ENCODE results near the gene MAPK8. TPM values are rescaled to one million over a fixed set of nuclear protein-coding genes. Genes with fewer than 3 reads are reported as not detected.

MAPK8 gene
- total RNA-seq, 1 donor from 2014 or later, result 52.3 TPM

- H3K27me3 Mint-ChIP-seq (ENCODE audit: insufficient read depth), result peaks cover 4% of the 10 kb centered on the region
- no peaks in the 10 kb centered on the region for H3K4me1 Mint-ChIP-seq (ENCODE audit: low read depth)
- H3K9me3 Mint-ChIP-seq, result no peaks in the 10 kb centered on the region
- H3K27ac Mint-ChIP-seq, result no peak overlapping the region
- intact Hi-C loops (cut with micrococcal nuclease), result no loop called here
- H3K36me3 Mint-ChIP-seq (ENCODE audit: low read depth), result no peaks in the 10 kb centered on the region
- no peak for DNase-seq (ENCODE audit: low spot score)
- no peak overlapping the region for H3K4me3 Mint-ChIP-seq
Observed at GRCh38 chr10:48470893-48471805, 164.7 kb downstream of the MAPK8 start.

- Mint-ChIP-seq H3K9me3 (no peaks in the 10 kb centered on the region), H3K27me3 (ENCODE audit: insufficient read depth) (peaks cover 8% of the 10 kb centered on the region), H3K27ac (no peak overlapping the region), H3K4me1 (ENCODE audit: low read depth) (no peaks in the 10 kb centered on the region), H3K4me3 (no peak overlapping the region), H3K36me3 (ENCODE audit: low read depth) (no peaks in the 10 kb centered on the region)
- DNase-seq (ENCODE audit: low spot score), result no peak
- intact Hi-C loops (cut with micrococcal nuclease), result no loop called here
Observed at GRCh38 chr10:48472501-48473069, 166.1 kb downstream of the MAPK8 start.

GRCh38 chr10:48473704-48474103 is 167.2 kb downstream of the MAPK8 start:
- H3K27ac Mint-ChIP-seq, result no peak overlapping the region
- H3K9me3 Mint-ChIP-seq, result no peaks in the 10 kb centered on the region
- DNase-seq (ENCODE audit: low spot score), result no peak
- no peaks in the 10 kb centered on the region for H3K36me3 Mint-ChIP-seq (ENCODE audit: low read depth)
- H3K4me3 Mint-ChIP-seq, result no peak overlapping the region
- no peaks in the 10 kb centered on the region for H3K4me1 Mint-ChIP-seq (ENCODE audit: low read depth)
- intact Hi-C loops (cut with micrococcal nuclease), result no loop called here
- H3K27me3 Mint-ChIP-seq (ENCODE audit: insufficient read depth), result peaks cover 8% of the 10 kb centered on the region

GRCh38 chr10:48474765-48475365 is 168.4 kb downstream of the MAPK8 start:
- no peaks in the 10 kb centered on the region for H3K9me3 Mint-ChIP-seq
- H3K36me3 Mint-ChIP-seq (ENCODE audit: low read depth), result no peaks in the 10 kb centered on the region
- no peak overlapping the region for H3K27ac Mint-ChIP-seq
- peaks cover 8% of the 10 kb centered on the region for H3K27me3 Mint-ChIP-seq (ENCODE audit: insufficient read depth)
- no peaks in the 10 kb centered on the region for H3K4me1 Mint-ChIP-seq (ENCODE audit: low read depth)
- DNase-seq (ENCODE audit: low spot score), result no peak
- intact Hi-C loops (cut with micrococcal nuclease), result no loop called here
- no peak overlapping the region for H3K4me3 Mint-ChIP-seq

GRCh38 chr10:48475943-48476278 is 169.4 kb downstream of the MAPK8 start:
- Mint-ChIP-seq H3K4me3 (no peak overlapping the region), H3K4me1 (ENCODE audit: low read depth) (no peaks in the 10 kb centered on the region), H3K9me3 (no peaks in the 10 kb centered on the region), H3K27ac (no peak overlapping the region), H3K27me3 (ENCODE audit: insufficient read depth) (peaks cover 8% of the 10 kb centered on the region), H3K36me3 (ENCODE audit: low read depth) (no peaks in the 10 kb centered on the region)
- DNase-seq (ENCODE audit: low spot score), result no peak
- intact Hi-C loops (cut with micrococcal nuclease), result no loop called here

GRCh38 chr10:48476279-48476982 is 170.0 kb downstream of the MAPK8 start:
- no peak overlapping the region for H3K27ac Mint-ChIP-seq
- peaks cover 8% of the 10 kb centered on the region for H3K27me3 Mint-ChIP-seq (ENCODE audit: insufficient read depth)
- DNase-seq (ENCODE audit: low spot score), result no peak
- no peaks in the 10 kb centered on the region for H3K9me3 Mint-ChIP-seq
- intact Hi-C loops (cut with micrococcal nuclease), result no loop called here
- H3K4me1 Mint-ChIP-seq (ENCODE audit: low read depth), result no peaks in the 10 kb centered on the region
- no peak overlapping the region for H3K4me3 Mint-ChIP-seq
- H3K36me3 Mint-ChIP-seq (ENCODE audit: low read depth), result no peaks in the 10 kb centered on the region

- no peak overlapping the region for H3K4me3 Mint-ChIP-seq
- H3K27ac Mint-ChIP-seq, result no peak overlapping the region
- intact Hi-C loops (cut with micrococcal nuclease), result no loop called here
Observed at GRCh38 chr10:48477141-48477540, 170.7 kb downstream of the MAPK8 start.

GRCh38 chr10:48477616-48478015 is 171.1 kb downstream of the MAPK8 start:
- Mint-ChIP-seq H3K27me3 (ENCODE audit: insufficient read depth) (peaks cover 8% of the 10 kb centered on the region), H3K36me3 (ENCODE audit: low read depth) (no peaks in the 10 kb centered on the region), H3K4me3 (no peak overlapping the region), H3K27ac (no peak overlapping the region), H3K9me3 (no peaks in the 10 kb centered on the region), H3K4me1 (ENCODE audit: low read depth) (no peaks in the 10 kb centered on the region)
- intact Hi-C loops (cut with micrococcal nuclease), result no loop called here
- DNase-seq (ENCODE audit: low spot score), result no peak

More at GRCh38 chr10:48477141-48477540, 170.7 kb downstream of the MAPK8 start:
- no peak for DNase-seq (ENCODE audit: low spot score)
- peaks cover 8% of the 10 kb centered on the region for H3K27me3 Mint-ChIP-seq (ENCODE audit: insufficient read depth)
- no peaks in the 10 kb centered on the region for H3K36me3 Mint-ChIP-seq (ENCODE audit: low read depth)
- no peaks in the 10 kb centered on the region for H3K9me3 Mint-ChIP-seq
- no peaks in the 10 kb centered on the region for H3K4me1 Mint-ChIP-seq (ENCODE audit: low read depth)

- H3K27ac Mint-ChIP-seq, result no peak overlapping the region
- H3K4me3 Mint-ChIP-seq, result no peak overlapping the region
- H3K36me3 Mint-ChIP-seq (ENCODE audit: low read depth), result no peaks in the 10 kb centered on the region
- H3K27me3 Mint-ChIP-seq (ENCODE audit: insufficient read depth), result peaks cover 8% of the 10 kb centered on the region
- intact Hi-C loops (cut with micrococcal nuclease), result no loop called here
- no peaks in the 10 kb centered on the region for H3K9me3 Mint-ChIP-seq
- DNase-seq (ENCODE audit: low spot score), result no peak
- no peaks in the 10 kb centered on the region for H3K4me1 Mint-ChIP-seq (ENCODE audit: low read depth)
Observed at GRCh38 chr10:48478469-48478868, 172.0 kb downstream of the MAPK8 start.

GRCh38 chr10:48478980-48479811 is 172.7 kb downstream of the MAPK8 start:
- no peaks in the 10 kb centered on the region for H3K36me3 Mint-ChIP-seq (ENCODE audit: low read depth)
- no peaks in the 10 kb centered on the region for H3K9me3 Mint-ChIP-seq
- H3K27me3 Mint-ChIP-seq (ENCODE audit: insufficient read depth), result peaks cover 8% of the 10 kb centered on the region
- H3K4me1 Mint-ChIP-seq (ENCODE audit: low read depth), result no peaks in the 10 kb centered on the region
- intact Hi-C loops (cut with micrococcal nuclease), result no loop called here
- no peak overlapping the region for H3K27ac Mint-ChIP-seq
- no peak overlapping the region for H3K4me3 Mint-ChIP-seq
- no peak for DNase-seq (ENCODE audit: low spot score)

GRCh38 chr10:48480397-48481374 is 174.2 kb downstream of the MAPK8 start:
- H3K9me3 Mint-ChIP-seq, result no peaks in the 10 kb centered on the region
- H3K27me3 Mint-ChIP-seq (ENCODE audit: insufficient read depth), result peaks cover 15% of the 10 kb centered on the region
- H3K4me1 Mint-ChIP-seq (ENCODE audit: low read depth), result no peaks in the 10 kb centered on the region
- no peaks in the 10 kb centered on the region for H3K36me3 Mint-ChIP-seq (ENCODE audit: low read depth)
- no peak overlapping the region for H3K27ac Mint-ChIP-seq
- no peak overlapping the region for H3K4me3 Mint-ChIP-seq
- no peak for DNase-seq (ENCODE audit: low spot score)
- intact Hi-C loops (cut with micrococcal nuclease), result no loop called here

All from activated T-helper 1 cell treated with anti-CD3 and anti-CD28 coated beads, Interleukin-12 subunit alpha, Interleukin-12 subunit beta, Interleukin-2, Interleukin-4 antibody, amounts not matched to agents 30 ng/mL and 10 ng/mL and 1 ng/mL, durations not matched to agents 14 hours and 24 hours and 36 hours (primary cell).